Measurements from ENCODE around the gene PTPN2.
"Not testable (repeated sequence)": the region's sequence is repeated elsewhere in the genome, so short reads cannot be mapped to it uniquely, and the experiment has no call there.

The PTPN2 gene

DNA sequence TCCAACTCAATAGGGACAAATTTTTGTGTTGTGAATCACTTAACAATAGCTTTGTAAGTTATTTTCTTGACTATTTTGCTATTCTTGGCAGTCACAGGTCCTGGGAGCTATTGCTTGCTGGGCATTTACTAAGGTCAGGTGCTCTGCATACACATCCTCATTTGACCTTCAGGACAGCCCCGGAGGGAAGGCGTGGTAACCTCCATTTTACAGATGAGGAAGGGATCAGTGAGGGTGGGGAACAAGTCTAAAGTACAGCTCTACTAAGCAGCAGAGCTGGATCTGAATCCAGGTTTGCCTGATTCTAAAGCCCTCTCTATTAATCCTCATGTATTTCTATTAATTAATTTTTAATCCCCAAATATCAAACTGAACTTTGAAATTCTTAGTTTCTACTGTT is 58.8 kb downstream of the PTPN2 start:
- no peak for DNase-seq (ENCODE audit: low read depth, low spot score)

DNA sequence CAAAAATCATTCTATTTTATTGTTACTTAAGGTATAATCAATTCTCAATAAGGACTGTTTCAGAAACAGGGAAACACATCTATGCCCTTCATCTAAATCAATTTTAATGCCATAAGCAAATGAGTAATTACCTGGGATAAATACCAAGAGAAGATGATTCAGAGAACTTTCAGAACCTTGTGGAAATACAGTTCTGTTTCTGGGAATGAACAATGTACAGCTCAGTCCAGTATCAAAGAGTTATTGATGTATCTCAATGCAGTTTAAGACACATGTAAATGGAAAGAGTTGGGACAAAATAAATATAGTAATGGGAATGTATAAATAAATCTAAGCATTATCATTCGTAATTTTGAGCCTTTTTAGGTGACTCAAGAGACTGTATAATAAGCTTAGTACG is 60.1 kb downstream of the PTPN2 start:
- no peak for DNase-seq (ENCODE audit: low read depth, low spot score)

DNA sequence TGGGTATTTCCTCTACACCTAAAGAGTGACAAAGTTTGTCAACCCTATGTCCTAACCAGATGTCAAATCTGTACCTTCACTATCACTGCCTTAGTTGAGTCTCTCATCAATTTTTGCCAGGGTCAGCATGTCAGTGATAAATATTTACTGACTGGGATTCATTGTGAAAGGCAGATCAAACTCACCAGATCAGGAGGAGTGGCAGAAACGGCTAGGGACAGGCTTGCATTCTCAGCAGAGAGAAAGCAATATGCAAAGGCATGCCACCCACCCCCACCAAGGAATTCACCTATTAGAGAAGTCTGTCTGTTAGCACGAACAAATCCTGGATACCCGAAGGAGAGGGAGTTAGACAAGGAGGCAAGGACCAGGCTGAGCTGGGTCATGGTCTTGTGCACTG is 62.6 kb downstream of the PTPN2 start:
- DNase-seq (ENCODE audit: low read depth, low spot score): no peak

DNA sequence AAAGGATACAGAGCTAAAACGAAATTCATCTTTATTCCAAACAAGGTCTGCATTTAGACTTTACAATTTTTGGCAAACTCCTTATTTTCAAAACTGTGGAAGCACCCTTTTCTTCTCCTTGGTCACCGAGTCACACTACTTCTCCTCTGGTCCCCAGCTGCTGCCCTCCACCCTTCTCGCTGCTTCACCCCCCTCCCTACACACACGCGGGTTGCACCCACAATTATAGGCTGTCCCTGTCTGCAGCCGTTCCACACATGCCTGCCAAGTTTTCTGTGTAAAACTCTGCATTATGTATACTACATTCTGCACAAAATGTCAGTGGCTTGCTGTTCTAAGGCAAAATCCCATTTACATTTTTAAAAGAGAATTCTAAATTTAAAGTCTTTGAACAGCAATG is 63.5 kb downstream of the PTPN2 start:
- DNase-seq (ENCODE audit: low read depth, low spot score): no peak

DNA sequence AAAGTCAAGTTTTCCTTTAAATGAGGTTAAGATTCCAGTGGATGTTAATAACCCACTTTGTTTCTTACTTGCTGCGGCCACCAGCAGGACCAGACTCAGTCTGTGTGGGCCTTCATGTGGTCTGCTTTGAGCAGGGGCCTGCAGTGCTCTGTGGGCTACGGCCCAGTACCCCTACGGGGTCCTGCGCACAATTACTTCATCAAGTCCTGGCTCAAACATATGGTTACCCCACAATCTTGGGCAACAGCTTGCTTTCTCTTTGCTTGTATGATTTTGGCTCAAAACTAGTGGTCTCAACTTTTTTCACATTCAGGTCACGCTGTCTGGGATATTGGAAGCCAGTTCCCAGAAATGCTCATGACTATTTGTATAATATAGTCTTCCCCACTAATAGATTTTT is 64.2 kb downstream of the PTPN2 start:
- DNase-seq (ENCODE audit: low read depth, low spot score): no peak

DNA sequence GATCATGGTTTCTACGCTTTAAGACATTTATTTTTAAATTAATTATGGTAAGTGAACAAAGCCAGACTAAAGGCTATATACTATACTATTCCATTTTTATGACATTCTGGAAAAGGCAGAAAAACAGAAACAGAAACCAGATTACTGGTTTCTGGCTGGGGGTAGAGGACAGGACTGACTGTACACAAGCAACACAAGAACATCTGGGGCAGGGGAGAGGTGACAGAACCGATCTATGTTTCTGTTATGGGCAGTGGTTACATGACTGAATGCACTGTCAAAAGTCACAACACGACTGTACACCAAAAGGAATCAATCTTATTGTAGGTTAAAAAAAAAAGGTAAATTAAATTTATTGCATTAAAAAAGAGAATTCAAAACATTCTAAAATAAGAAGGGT is 64.7 kb downstream of the PTPN2 start:
- no peak for DNase-seq (ENCODE audit: low read depth, low spot score)

DNA sequence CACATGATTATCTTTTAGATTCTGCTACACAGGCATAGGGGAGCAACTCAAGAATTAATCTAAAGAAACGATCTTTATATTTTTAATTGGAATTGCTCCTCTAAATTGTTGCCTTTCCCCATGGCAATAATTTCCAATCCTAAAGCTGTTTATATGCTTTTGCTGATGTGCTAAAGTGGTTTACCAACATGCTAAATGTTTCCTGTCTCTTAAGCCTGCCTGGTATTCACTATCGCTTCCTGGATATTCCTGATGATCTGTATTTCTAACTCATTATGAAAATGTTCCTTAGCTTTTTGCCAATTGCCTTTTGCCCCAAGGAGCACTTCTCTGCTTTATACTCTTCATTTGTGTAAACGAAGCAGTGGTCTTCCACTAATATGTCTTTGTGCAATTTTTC is 65.8 kb downstream of the PTPN2 start:
- no peak for DNase-seq (ENCODE audit: low read depth, low spot score)

DNA sequence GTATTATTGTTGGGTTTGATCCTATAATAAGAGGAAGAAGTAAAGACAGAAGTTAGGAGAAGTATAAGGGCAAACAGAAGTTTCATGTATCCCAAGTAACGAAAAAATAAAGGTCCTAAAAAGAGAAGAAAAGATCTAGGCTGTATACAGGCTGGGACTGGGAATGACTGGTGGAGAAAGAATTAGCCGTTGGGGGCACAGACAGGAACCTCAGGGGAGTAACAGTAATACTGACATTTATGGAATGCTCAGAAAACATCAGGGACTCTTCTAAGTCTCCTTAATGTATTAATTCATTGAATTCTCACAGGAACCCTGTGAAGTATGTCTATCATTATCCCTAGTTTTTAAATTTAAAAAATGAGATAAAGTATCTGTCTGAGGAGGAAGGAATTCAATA is 67.6 kb downstream of the PTPN2 start:
- no peak for DNase-seq (ENCODE audit: low read depth, low spot score)

DNA sequence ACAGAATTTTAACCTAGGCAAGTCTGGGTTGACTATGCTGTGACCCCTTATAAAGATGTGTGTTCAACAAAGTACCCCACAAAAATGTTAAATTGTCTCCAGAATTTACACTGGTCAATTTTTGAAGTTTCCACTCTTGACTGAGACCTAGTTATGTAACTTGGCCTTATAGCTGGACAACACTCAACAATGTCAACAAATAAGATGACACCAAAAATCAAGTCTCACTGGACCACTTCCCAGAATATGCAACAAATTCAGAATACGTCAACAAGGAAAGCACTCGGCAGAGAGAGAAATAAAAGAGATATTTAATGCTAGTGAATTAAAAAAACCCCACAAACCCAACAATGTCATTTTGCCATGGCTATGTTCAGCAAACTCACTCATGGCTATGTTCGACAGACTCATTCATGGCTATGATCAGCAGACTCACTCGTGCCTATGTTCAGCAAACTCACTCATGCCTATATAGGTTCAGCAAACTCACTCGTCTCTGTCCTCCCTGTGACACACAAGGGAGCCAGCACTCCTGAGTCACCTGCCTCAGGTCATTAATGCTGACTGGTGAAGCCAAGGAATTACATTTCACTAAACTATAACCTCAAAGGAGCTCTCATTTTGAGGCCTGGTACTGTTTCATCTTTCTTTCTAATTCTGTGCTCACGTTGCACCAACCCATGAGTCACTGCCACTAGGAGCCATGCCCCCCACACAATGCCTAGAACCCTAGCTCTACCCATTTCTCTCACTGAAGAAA is 72.7 kb downstream of the PTPN2 start:
- no peak for DNase-seq (ENCODE audit: low read depth, low spot score)

DNA sequence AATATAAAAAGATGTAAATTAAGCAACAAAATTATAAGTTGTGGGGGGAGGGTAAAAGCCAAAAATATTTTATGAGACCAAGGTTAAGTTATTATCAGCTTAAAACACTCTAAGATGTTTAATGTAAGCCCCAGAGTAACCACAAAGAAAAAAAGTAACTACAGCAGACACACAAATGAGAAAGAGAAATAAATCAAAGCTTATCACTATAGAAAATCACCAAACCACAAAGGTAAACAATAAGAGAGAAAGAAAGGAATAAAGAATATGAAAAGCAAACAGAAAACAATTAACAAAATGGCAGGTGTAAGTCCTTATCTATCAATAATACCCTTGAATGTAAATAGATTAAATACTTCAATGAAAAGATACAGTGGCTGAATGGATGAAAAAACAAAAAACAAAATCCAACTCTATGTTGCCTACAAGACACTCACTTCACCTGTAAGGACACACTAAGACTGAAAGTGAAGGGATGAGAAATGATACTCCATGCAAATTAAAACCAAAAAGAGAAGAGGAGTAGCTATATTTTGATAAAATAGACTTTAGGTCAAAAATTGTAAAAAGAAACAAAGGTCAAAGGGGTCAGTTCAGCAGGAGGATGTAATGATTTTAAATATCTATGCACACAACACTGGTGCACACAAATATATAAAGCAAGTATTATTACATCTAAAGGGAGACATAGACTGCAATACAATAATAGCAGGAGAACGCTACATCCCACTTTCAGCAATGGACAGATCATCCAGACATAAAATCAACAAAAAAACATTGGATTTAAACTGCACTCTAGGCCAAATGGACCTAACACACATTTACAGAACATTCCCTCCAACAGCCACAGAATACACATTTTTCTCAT is 80.7 kb downstream of the PTPN2 start:
- DNase-seq (ENCODE audit: low read depth, low spot score): no peak

DNA sequence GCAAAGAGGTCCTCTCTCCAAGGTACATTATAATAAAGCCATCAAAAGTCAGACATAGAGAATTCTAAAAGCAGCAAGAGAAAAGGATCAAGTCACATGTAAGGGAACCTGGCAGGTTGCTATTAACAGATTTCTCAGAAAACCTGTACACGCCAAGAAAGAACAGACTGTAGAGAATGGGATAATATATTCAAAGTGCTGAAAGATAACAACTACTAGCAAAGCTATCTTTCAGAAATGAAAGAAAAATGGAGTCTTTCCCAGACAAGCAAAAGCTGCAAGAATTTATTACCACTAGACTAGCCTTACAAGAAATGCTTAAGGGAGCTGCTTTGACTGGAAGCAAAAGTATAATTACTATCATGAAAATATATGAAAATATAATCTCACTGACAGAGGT is 81.5 kb downstream of the PTPN2 start:
- DNase-seq (ENCODE audit: low read depth, low spot score): no peak

DNA sequence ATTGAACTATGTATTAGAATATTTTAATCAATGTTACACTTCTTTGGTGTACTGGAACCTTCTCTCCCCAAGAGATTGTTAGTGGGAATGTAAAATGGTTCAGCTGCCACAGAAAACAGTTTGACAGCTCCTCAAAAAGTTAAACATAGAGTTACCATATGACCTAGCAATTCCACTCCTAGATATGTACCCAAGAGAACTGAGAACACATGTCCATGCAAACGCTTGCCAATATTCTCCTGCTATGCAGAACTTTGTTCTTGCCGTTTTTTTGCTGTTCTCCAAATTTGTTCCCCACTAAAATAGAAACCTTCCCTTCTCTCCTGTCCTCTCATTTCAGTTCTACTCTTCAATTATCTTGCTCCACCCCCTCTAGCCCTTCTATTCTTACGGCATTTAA is 87.6 kb downstream of the PTPN2 start:
- no peak for DNase-seq (ENCODE audit: low read depth, low spot score)

DNA sequence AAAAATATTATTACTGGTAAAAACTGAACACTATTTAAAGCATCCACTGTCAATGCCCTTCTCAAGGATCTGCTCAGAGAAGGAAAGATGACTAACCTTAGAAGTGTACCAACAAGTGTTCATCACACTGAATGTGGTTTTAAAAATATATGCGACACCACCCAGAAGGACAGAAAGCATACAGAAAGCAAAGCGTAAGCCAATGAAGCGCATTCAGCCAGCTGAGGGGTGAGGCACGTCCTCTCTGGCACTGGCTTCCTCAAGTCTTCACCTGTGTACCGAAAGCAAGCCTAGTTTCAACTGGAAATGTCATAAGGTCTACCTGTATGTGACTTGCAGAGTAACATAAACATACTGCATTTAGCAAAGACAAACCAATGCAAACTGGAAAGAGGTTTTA is 92.4 kb downstream of the PTPN2 start:
- no peak for DNase-seq (ENCODE audit: low read depth, low spot score)

DNA sequence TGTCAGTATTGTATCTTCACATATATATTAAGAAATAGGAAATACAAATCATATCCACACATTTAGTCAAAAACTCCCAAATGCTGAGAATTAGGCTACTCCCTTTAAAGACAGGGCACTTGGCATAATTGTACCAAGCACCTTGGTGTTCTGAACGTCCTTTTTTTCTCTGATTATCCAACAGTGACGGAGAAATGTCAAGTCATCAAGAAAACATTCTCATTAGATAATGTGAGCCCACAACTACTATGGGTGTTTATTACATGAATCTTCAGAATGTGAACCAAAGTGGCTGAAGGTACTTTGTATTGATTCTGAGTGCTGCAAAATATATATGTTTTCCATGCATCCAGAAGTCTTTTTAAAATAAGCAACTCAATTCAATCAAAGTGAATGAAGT is 97.4 kb downstream of the PTPN2 start:
- DNase-seq (ENCODE audit: low read depth, low spot score): no peak

DNA sequence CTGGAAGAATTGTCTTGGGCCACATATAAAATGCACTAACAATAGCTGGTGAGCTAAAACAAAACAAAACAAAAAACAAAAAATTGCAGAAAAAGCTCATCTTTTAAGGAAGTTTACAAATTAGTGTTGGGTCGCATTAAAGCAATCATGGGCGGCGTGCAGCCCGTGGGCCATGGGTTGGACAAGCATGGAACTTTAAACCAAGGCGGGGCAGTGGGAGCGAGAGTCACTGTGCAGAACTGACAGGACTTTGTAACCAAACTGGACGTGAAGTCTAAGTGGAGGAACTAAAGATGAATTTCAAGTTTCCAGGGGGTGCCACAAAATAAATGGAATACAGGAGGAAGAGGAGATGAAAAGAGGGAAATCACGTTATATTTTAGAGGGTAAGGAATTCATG is 100.5 kb downstream of the PTPN2 start:
- no peak for DNase-seq (ENCODE audit: low read depth, low spot score)

DNA sequence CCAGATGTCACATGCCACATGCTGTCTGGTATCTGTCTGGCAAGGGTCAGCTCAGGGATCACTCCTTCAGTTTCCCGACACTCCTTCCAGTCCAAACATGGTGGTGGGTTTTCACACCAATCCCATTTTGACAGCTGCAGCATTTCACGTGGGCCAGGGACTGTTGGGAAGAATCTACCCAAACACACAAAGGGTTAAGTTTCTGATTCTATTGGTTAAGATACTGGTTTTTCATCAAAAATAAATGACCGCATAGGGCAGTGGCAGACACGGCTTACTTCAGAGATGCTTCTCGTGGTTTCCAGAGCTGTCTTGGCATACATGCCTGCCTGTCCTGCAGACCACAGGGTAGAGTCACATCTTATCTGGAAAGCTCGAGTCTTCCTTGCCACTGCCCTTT is 101.5 kb downstream of the PTPN2 start:
- DNase-seq (ENCODE audit: low read depth, low spot score): no peak

DNA sequence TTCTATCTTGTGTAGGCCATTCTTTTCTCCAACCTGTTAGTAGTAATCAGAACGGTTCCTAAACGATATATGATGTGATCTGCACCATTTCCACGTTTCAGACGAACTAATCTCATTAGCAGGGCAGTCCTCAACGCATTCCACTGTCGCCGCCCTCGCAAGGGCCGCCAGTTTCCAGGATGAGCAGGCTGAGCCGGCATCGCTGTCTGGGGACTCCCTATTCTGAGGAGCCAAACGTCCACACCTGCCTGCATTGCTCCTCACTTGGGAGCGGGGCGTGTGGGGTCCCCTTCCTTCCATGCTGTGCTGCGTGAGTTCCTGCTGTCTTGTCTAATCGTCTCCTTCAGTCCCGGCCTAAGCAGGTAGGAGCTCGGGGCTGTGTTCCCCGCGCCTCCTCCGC is 104.6 kb downstream of the PTPN2 start:
- no peak for DNase-seq (ENCODE audit: low read depth, low spot score)

DNA sequence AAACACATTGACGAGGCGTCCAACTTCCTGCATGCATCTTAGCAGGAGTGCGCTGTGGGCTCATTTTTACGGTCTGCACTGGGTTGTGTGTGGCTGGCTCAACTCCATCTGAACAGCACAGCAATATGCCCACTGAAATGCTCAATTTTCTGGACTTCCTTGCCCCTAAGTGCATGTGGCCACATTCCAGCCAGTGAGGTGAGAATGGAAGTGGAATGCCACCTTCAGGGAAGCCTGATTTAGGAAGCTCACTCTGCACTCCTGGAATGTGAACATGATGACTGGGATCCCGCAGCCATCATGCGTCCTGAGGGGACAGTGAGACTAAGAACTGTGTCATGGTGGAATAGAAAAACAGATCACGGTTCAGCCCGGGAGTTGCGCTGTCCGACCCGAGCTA is 105.0 kb downstream of the PTPN2 start:
- no peak for DNase-seq (ENCODE audit: low read depth, low spot score)

DNA sequence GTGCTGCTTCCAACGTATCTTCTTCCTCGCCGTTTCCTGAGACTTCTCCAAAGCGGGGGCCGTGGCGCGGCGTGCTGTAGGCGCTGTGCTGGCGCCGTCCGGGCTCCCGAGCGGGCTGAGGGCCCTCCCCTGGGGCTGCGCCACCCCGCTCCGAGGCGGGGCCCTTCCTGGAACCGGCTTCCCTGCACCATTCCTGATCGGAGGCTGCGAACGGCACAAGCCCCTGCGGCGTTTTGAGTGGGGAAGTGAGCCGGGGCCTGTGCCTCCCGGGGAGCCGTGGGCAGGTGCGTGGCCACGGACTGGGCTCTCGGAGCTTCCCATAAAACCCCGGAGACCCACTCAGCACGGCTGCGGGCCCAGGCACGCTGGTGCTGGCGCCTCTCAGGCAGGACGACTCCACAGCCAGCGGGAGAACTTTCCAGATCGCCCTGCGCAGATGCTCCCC is 106.5 kb downstream of the PTPN2 start:
- DNase-seq (ENCODE audit: low read depth, low spot score): no peak

DNA sequence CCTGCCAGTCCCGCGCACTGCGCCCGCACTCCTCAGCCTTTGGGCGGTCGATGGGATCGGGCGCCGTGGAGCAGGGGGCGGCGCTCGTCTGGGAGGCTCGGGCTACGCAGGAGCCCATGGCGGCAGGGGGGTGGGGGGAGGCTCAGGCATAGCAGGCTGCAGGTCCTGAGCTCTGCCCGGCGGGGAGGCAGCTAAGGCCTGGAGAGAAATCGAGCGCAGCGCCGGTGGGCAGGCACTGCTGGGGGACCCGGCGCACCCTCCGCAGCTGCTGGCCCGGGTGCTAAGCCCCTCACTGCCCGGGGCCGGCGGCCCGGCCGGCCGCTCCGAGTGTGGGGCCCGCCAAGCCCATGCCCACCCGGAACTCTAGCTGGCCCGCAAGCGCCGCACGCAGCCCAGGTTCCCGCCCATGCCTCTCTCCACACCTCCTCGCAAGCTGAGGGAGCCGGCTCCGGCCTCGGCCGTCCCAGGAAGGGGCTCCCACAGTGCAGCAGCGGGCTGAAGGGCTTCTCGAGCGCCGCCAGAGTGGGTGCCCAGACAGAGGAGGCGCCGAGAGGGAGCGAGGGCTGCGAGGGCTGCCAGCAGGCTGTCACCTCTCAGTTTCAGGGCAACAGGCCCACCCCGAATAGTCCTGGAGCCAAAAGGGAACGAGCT is 107.1 kb downstream of the PTPN2 start:
- DNase-seq (ENCODE audit: low read depth, low spot score): no peak

DNA sequence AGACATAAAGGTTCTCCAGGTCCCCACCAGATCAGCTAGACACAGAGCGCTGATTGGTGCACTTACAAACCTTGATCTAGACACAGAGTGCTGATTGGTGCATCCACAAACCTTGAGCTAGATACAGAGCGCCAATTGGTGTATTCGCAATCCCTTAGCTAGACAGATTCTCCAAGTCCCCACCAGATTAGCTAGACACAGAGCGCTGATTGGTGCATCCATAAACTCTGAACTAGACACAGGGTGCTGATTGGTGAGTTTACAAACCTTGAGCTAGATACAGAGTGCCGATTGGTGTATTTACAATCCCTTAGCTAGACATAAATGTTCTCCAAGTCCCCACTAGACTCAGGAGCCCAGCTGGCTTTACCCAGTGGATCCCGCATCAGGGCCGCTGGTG is 107.6 kb downstream of the PTPN2 start:
- DNase-seq (ENCODE audit: low read depth, low spot score): not testable (repeated sequence)

DNA sequence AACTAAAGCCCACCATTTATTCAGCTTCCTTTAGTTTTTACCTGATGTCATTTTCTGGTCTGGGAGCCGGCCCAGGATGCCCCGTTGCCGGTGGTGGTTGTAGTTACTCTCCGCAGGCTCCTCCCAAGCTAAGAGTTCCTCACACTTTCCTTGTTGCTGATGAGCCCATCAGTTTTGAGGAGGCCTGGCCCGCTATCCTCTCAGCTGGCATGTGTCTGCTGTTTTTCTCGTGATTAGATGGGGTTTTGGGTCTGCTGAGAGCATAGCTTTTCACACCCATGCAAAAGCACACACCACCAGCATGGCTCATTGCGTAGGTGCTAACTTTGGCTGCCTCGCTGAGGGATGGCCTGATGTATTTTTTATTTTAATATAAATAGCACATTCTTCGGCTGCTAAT is 109.1 kb downstream of the PTPN2 start:
- no peak for DNase-seq (ENCODE audit: low read depth, low spot score)

DNA sequence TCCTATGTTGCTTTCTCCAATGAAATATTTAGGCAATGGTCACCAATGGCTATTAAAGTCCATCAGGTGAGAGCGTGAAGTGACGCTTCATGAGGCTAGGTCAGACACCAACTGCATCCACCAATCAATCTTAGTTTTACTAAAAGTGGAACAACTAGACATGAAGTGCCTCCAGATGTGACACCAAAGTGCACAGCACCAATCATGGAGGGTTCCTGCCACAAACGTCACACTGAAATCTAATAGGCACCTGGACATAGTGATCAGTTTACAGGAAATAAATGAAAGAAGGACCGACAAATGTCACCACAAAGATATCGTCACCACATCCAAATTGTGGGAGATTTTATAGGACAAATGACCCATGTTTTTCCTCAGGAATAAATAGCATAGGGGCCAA is 110.7 kb downstream of the PTPN2 start:
- no peak for DNase-seq (ENCODE audit: low read depth, low spot score)

Data from activated naive CD8-positive, alpha-beta T cell treated with anti-CD3 and anti-CD28 coated beads, Interleukin-2, amount 50 U/mL, for 16 hours (primary cell).